ENCODE data around the gene CDH9. TPM values are rescaled to one million over a fixed set of nuclear protein-coding genes. Genes with fewer than 3 reads are reported as not detected.

The CDH9 gene
- total and polyA plus RNA-seq, 2 of the 13 experiments (the other 11 are each of a cell fraction or from before 2014, with no cell fraction given), result 0.03 to 0.24 TPM

DNA sequence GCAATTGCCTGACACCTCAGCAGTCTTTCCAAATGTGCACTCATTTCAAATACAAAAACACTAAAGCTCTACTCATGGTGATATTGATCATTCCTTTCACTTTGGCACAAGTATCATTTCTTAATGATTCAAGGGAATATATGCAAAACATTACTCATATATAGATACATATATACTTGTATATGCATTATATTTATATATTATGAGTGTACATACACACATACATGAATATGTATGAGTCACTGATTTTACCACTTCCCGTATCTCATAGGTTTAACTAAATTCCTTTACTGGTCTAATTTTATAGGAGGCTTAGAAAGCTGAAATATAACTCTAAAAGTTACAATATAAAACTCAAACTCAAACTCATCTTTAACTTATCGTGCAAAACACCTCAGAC, 156.5 kb downstream of the CDH9 start:
- no peak for ATAC-seq
- Histone ChIP-seq H3K27ac (ENCODE audit: extremely low read length, insufficient read depth, low read length) (no peak overlapping the region), H4K20me1 (ENCODE audit: insufficient read depth, low read length) (no peaks in the 10 kb centered on the region), H3K9ac (ENCODE audit: insufficient read depth, low read depth, low read length) (no peak overlapping the region), H3K4me3 (replicated peaks in 1 of 3; ENCODE audit: insufficient read depth in 1 of 3, low read depth in 2 of 3, low read length in 3 of 3) (no peak overlapping the region), H2AFZ (ENCODE audit: low read length) (no peak overlapping the region), H3K27me3 (ENCODE audit: control insufficient read depth in 1 of 2, insufficient read depth in 2 of 2, low read length in 2 of 2) (no peaks in the 10 kb centered on the region), H3K79me2 (ENCODE audit: insufficient read depth, low read length) (no peaks in the 10 kb centered on the region), H3K36me3 (replicated peaks in 1 of 2; ENCODE audit: control insufficient read depth in 1 of 2, insufficient read depth in 2 of 2, low read length in 2 of 2) (no peaks in the 10 kb centered on the region), H3K4me1 (ENCODE audit: insufficient read depth, low read length) (no peaks in the 10 kb centered on the region), H3K9me3 (ENCODE audit: low read length) (no peaks in the 10 kb centered on the region), H3K4me2 (ENCODE audit: low read depth, low read length) (no peak overlapping the region)
- no TSS peak for BruUV-seq (replicated peaks)
- in situ Hi-C loops (cut with HindIII; ENCODE audit: extremely low pct_ligation_motif_present, low pct_unique_long_range_greater_than_20kb), result no loop called here
- intact Hi-C loops (cut with micrococcal nuclease; ENCODE audit: unreplicated experiment), result no loop called here
- no peak for DNase-seq (ENCODE audit: low spot score)
- ChIA-PET CTCF (ENCODE audit: low intra/inter-chr PET ratio, low total read pairs) (no interaction called here), POLR2A (no interaction called here)
- no peak for FAIRE-seq
- WGBS (ENCODE audit: low lambda C conversion rate), result 3% methylated on average over 2 of the region's 2 CpGs
- no peak for TF ChIP-seq ZBTB1 (CRISPR knock-in tag; IDR thresholded peaks at IDR 0.05; ENCODE audit: borderline replicate concordance)
- TF ChIP-seq ZNF329 (CRISPR knock-in tag; IDR thresholded peaks at IDR 0.05; ENCODE audit: low read depth), result no peak
- TF ChIP-seq ZNF598 (CRISPR knock-in tag; IDR thresholded peaks at IDR 0.05; ENCODE audit: borderline replicate concordance), result no peak

DNA sequence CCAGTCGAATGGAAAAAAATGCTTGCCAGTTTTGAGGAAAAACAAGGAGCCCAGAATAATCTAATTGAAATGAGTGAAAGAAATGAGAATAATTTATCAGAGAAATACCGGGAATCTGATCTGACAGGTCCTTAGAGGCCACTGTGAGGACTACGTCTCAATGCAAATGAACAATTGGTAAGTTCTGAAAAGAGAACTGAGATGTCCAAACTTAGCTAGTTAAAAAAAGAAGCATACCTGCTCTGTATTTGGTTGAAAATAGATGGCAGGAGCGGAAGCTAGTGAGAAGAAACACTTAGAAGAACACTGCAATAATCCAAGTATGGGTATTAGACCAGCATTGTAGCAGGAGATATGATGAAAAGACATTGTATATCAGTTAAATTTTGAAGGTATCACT, 161.2 kb downstream of the CDH9 start:
- H3K4me1 ChIP-seq (ENCODE audit: insufficient read depth, low read length), result no peaks in the 10 kb centered on the region
- H2AFZ ChIP-seq (ENCODE audit: low read length), result no peak overlapping the region
- ATAC-seq (no peak), DNase-seq (ENCODE audit: low spot score) (no peak), FAIRE-seq (no peak)
- intact Hi-C loops (cut with micrococcal nuclease; ENCODE audit: unreplicated experiment) (no loop called here), in situ Hi-C loops (cut with HindIII; ENCODE audit: extremely low pct_ligation_motif_present, low pct_unique_long_range_greater_than_20kb) (no loop called here)
- no peaks in the 10 kb centered on the region for H3K36me3 ChIP-seq (replicated peaks in 1 of 2; ENCODE audit: control insufficient read depth in 1 of 2, insufficient read depth in 2 of 2, low read length in 2 of 2)
- H3K79me2 ChIP-seq (ENCODE audit: insufficient read depth, low read length), result no peaks in the 10 kb centered on the region
- H3K27ac ChIP-seq (ENCODE audit: extremely low read length, insufficient read depth, low read length), result no peak overlapping the region
- no peak overlapping the region for H3K9ac ChIP-seq (ENCODE audit: insufficient read depth, low read depth, low read length)
- H3K4me3 ChIP-seq (replicated peaks in 1 of 3; ENCODE audit: insufficient read depth in 1 of 3, low read depth in 2 of 3, low read length in 3 of 3), result no peak overlapping the region
- ChIA-PET POLR2A (no interaction called here), CTCF (ENCODE audit: low intra/inter-chr PET ratio, low total read pairs) (no interaction called here)
- H4K20me1 ChIP-seq (ENCODE audit: insufficient read depth, low read length), result no peaks in the 10 kb centered on the region
- WGBS (ENCODE audit: low lambda C conversion rate), result 12% methylated on average over 4 of the region's 4 CpGs
- BruUV-seq (replicated peaks), result no TSS peak
- no peaks in the 10 kb centered on the region for H3K9me3 ChIP-seq (ENCODE audit: low read length)
- no peaks in the 10 kb centered on the region for H3K27me3 ChIP-seq (ENCODE audit: control insufficient read depth in 1 of 2, insufficient read depth in 2 of 2, low read length in 2 of 2)
- no peak overlapping the region for H3K4me2 ChIP-seq (ENCODE audit: low read depth, low read length)
- TF ChIP-seq, protein P1, sequence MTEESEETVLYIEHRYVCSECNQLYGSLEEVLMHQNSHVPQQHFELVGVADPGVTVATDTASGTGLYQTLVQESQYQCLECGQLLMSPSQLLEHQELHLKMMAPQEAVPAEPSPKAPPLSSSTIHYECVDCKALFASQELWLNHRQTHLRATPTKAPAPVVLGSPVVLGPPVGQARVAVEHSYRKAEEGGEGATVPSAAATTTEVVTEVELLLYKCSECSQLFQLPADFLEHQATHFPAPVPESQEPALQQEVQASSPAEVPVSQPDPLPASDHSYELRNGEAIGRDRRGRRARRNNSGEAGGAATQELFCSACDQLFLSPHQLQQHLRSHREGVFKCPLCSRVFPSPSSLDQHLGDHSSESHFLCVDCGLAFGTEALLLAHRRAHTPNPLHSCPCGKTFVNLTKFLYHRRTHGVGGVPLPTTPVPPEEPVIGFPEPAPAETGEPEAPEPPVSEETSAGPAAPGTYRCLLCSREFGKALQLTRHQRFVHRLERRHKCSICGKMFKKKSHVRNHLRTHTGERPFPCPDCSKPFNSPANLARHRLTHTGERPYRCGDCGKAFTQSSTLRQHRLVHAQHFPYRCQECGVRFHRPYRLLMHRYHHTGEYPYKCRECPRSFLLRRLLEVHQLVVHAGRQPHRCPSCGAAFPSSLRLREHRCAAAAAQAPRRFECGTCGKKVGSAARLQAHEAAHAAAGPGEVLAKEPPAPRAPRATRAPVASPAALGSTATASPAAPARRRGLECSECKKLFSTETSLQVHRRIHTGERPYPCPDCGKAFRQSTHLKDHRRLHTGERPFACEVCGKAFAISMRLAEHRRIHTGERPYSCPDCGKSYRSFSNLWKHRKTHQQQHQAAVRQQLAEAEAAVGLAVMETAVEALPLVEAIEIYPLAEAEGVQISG (CRISPR knock-in tag; IDR thresholded peaks at IDR 0.05), result no peak
- TF ChIP-seq ZNF841 (CRISPR knock-in tag; IDR thresholded peaks at IDR 0.05; ENCODE audit: borderline replicate concordance), result no peak
- TF ChIP-seq, protein P2, sequence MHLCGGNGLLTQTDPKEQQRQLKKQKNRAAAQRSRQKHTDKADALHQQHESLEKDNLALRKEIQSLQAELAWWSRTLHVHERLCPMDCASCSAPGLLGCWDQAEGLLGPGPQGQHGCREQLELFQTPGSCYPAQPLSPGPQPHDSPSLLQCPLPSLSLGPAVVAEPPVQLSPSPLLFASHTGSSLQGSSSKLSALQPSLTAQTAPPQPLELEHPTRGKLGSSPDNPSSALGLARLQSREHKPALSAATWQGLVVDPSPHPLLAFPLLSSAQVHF (CRISPR knock-in tag; IDR thresholded peaks at IDR 0.05), result no peak
- no peak for TF ChIP-seq ZBTB20 (CRISPR knock-in tag; IDR thresholded peaks at IDR 0.05; ENCODE audit: borderline replicate concordance, low read depth)
- TF ChIP-seq, protein P3, sequence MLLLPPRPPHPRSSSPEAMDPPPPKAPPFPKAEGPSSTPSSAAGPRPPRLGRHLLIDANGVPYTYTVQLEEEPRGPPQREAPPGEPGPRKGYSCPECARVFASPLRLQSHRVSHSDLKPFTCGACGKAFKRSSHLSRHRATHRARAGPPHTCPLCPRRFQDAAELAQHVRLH (CRISPR knock-in tag; IDR thresholded peaks at IDR 0.05; ENCODE audit: borderline replicate concordance, low read depth), result no peak
- TF ChIP-seq MTF1 (CRISPR knock-in tag; IDR thresholded peaks at IDR 0.05), result no peak
- TF ChIP-seq NAIF1 (CRISPR knock-in tag; IDR thresholded peaks at IDR 0.05; ENCODE audit: borderline replicate concordance), result no peak
- no peak for TF ChIP-seq ZNF329 (CRISPR knock-in tag; IDR thresholded peaks at IDR 0.05; ENCODE audit: low read depth)
- TF ChIP-seq, protein P4, sequence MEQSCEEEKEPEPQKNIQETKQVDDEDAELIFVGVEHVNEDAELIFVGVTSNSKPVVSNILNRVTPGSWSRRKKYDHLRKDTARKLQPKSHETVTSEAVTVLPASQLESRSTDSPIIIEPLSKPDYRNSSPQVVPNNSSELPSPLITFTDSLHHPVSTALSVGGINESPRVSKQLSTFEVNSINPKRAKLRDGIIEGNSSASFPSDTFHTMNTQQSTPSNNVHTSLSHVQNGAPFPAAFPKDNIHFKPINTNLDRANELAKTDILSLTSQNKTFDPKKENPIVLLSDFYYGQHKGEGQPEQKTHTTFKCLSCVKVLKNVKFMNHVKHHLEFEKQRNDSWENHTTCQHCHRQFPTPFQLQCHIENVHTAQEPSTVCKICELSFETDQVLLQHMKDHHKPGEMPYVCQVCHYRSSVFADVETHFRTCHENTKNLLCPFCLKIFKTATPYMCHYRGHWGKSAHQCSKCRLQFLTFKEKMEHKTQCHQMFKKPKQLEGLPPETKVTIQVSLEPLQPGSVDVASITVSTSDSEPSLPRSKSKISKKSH (CRISPR knock-in tag; IDR thresholded peaks at IDR 0.05; ENCODE audit: borderline replicate concordance), result no peak
- TF ChIP-seq ZNF138 (CRISPR knock-in tag; IDR thresholded peaks at IDR 0.05; ENCODE audit: low read depth), result no peak
- TF ChIP-seq PPARG (CRISPR knock-in tag; conservative IDR thresholded peaks at IDR 0.05), result no peak
- no peak for TF ChIP-seq HDAC6 (IDR thresholded peaks at IDR 0.05; ENCODE audit: low read depth, low read length)

Measured in HepG2 (cell line).